Cardiac septum (tissue), 1 donor: ENCODE data around the gene SH3RF3. TPM values are rescaled to one million over a fixed set of nuclear protein-coding genes. Genes with fewer than 3 reads are reported as not detected.

Source experiments
- DNase-seq: peaks from one replicate; pipeline ENCODE4 v3.0.0-alpha.2; 2020; ENCODE audit warnings: low spot score
- intact Hi-C: fragments of 100-400 bp; cut with DNase I; formaldehyde crosslinking; loops from one replicate; pipeline ENCODE4 v1.14.0; 2022
- total RNA-seq: library from RNA; stranded (reverse); fragmentation: NEBNext Ultra II Directional; extraction: Animal tissue kit (Norgen Biotek cat#: 25700); gene quantifications from one replicate; pipeline ENCODE4 v1.2.1, GENCODE V29; 2021
- donor health status: DM: no; HTN: no; CAD: no.

Gene SH3RF3
- total RNA-seq, 1 donor from 2014 or later = 11.2 TPM

GRCh38 chr2:109493176-109493935 lies 364.4 kb downstream of the SH3RF3 start:
- intact Hi-C loops = no loop called here
- DNase-seq = no peak

GRCh38 chr2:109494351-109494750 lies 365.3 kb downstream of the SH3RF3 start:
- intact Hi-C loops = loop anchor here (2.0 kb wide), 1 partner anchor 46 kb away; no protein-coding TSS in a partner anchor
- DNase-seq = no peak

GRCh38 chr2:109497463-109497862 lies 368.5 kb downstream of the SH3RF3 start:
- intact Hi-C loops = no loop called here
- DNase-seq = no peak

GRCh38 chr2:109497911-109498870 lies 369.2 kb downstream of the SH3RF3 start:
- intact Hi-C loops = no loop called here
- no peak for DNase-seq

GRCh38 chr2:109498906-109499305 lies 369.9 kb downstream of the SH3RF3 start:
- DNase-seq = no peak
- intact Hi-C loops = no loop called here

GRCh38 chr2:109499566-109499965 lies 370.6 kb downstream of the SH3RF3 start:
- no peak for DNase-seq
- intact Hi-C loops = no loop called here

GRCh38 chr2:109500910-109501309 lies 371.9 kb downstream of the SH3RF3 start:
- intact Hi-C loops = no loop called here

GRCh38 chr2:109501461-109501860 lies 372.5 kb downstream of the SH3RF3 start:
- DNase-seq = no peak
- intact Hi-C loops = no loop called here

More at GRCh38 chr2:109500910-109501309, 371.9 kb downstream of the SH3RF3 start:
- DNase-seq = no peak

- no peak for DNase-seq
- intact Hi-C loops = no loop called here
Observed at GRCh38 chr2:109503191-109503590, 374.2 kb downstream of the SH3RF3 start.

- intact Hi-C loops = no loop called here
- no peak for DNase-seq
Observed at GRCh38 chr2:109507217-109507616, 378.2 kb downstream of the SH3RF3 start.

- intact Hi-C loops = no loop called here
- no peak for DNase-seq
Observed at GRCh38 chr2:109507828-109508227, 378.8 kb downstream of the SH3RF3 start.

- intact Hi-C loops = no loop called here
- DNase-seq = no peak
Observed at GRCh38 chr2:109508556-109508955, 379.6 kb downstream of the SH3RF3 start.

GRCh38 chr2:109510136-109511028 lies 381.4 kb downstream of the SH3RF3 start:
- intact Hi-C loops = loop anchor here (1.0 to 10.0 kb wide), 3 partner anchors 223 to 656 kb away; no protein-coding TSS in a partner anchor
- peak; percentile 83 for DNase-seq

- intact Hi-C loops = loop anchor here (5.0 to 10.0 kb wide), 2 partner anchors 224 to 656 kb away; no protein-coding TSS in a partner anchor
- DNase-seq = no peak
Observed at GRCh38 chr2:109511168-109511567, 382.2 kb downstream of the SH3RF3 start.

GRCh38 chr2:109512076-109512475 lies 383.1 kb downstream of the SH3RF3 start:
- no peak for DNase-seq
- intact Hi-C loops = loop anchor here (5.0 to 10.0 kb wide), 2 partner anchors 225 to 657 kb away; no protein-coding TSS in a partner anchor

GRCh38 chr2:109513230-109513629 lies 384.2 kb downstream of the SH3RF3 start:
- DNase-seq = no peak
- intact Hi-C loops = loop anchor here (5.0 to 10.0 kb wide), 2 partner anchors 226 to 658 kb away; no protein-coding TSS in a partner anchor

GRCh38 chr2:109513749-109514588 lies 385.0 kb downstream of the SH3RF3 start:
- intact Hi-C loops = loop anchor here (5.0 to 10.0 kb wide), 2 partner anchors 227 to 659 kb away; no protein-coding TSS in a partner anchor

GRCh38 chr2:109514857-109515256 lies 385.9 kb downstream of the SH3RF3 start:
- DNase-seq = no peak
- intact Hi-C loops = loop anchor here (5.0 to 10.0 kb wide), 2 partner anchors 228 to 660 kb away; no protein-coding TSS in a partner anchor

More at GRCh38 chr2:109513749-109514588, 385.0 kb downstream of the SH3RF3 start:
- no peak for DNase-seq
